Measurements from ENCODE around the gene ZNF160. TPM values are rescaled to one million over a fixed set of nuclear protein-coding genes. Genes with fewer than 3 reads are reported as not detected.

The ZNF160 gene
- total and polyA plus RNA-seq, 2 of the 8 experiments (the other 6 are each of a cell fraction or from before 2014, with no cell fraction given): 15.8 to 31.2 TPM

DNA sequence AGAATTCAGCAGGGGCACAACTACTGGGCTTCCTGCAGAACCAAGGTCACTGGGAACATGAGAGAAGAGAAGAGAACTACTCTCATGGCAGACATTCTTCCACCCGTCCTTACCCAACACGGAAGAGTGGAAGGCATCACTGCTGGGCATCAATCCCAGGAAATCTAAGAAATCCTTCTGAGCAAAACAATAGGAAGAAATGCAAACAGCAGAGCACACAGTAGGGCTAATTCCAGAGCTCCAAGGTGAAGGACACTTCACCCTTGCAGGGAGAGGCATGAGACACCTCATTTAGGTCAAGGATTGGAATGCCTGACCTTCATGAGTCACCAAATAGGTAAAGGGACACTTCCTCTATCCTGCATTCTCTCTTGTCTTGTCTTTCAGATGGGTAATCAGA, 55.8 kb downstream of the ZNF160 start (continued):
- TF ChIP-seq CTBP2 (IDR thresholded peaks at IDR 0.05; ENCODE audit: borderline replicate concordance, insufficient read depth, insufficient read length, low read length): no peak
- no peak for TF ChIP-seq HDAC2 (IDR thresholded peaks at IDR 0.05; ENCODE audit: borderline replicate concordance in 1 of 2, low read depth in 2 of 2, low read length in 2 of 2)

All from H1 (cell line).